CD4-positive, alpha-beta T cell treated with Interleukin-2 at 100 ng/mL for 4 hours (primary cell): ENCODE measurements around the gene SEC22B.
"Not testable (repeated sequence)": the region's sequence is repeated elsewhere in the genome, so short reads cannot be mapped to it uniquely, and the experiment has no call there.

Experiments
- DNase-seq: peaks from one replicate; pipeline ENCODE4 v3.0.0-alpha.2; 2020; ENCODE audit warnings: low spot score

Gene SEC22B

DNA sequence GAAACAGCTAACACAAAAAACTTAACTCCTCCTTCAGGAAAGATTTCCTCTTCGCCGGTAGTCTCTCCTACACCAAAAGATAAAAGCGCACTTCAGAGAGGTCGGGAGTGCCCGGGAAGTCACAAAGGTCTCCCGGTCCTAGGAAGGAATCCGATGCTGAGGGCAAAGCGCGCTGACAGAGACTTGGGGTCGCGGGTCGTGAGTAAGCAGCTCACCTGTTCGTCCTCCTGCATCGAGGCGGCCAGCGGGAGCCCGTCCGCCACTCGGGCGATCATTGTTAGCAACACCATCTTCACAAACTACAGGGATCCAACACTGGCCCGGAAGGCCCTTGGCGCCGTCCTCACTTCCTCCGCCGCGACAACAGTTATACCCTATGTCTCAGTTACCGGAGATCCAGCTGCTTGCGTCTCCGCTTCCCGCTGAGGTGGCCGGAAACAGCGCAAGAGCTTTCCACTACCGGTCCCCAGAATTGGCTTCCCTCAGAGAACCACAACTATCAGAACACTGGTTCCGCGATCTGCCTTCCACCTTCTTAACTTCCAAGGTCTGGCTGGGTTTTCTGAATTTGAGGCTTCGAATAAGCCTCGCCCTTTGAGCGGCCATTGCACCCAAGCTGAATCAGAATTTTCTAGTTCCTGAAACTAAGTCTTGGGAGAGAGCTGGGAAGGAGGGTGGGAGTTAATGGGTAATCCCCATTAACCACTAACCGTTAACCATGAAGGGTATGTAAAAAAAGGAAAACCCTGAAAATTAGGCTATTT, at the start of gene SEC22B:
Gene SEC22B (minus strand): TSS at position 429 of the 764 bp plus-strand sequence. CDS start 139 bp downstream, at position 290.
- DNase-seq: peak; percentile 93

DNA sequence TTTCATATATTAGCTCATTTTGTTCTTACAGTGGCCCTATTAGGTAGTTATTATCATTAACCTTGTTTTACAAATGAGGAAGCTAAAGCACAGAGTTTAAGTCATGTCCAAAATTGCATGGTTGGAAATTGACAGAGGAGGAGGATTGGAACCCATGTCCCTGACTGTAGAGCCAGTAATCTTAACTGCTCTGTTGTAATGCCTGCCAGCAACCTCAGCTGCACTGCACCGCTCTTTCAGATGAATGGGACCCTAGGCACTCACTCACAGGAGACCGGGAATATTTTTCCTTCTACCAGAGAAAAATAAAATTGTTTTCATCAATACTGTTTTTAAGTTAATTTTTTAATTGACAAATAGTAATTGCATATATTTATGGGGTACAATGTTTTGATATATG, 41.6 kb upstream of the SEC22B start:
- not testable (repeated sequence) for DNase-seq

DNA sequence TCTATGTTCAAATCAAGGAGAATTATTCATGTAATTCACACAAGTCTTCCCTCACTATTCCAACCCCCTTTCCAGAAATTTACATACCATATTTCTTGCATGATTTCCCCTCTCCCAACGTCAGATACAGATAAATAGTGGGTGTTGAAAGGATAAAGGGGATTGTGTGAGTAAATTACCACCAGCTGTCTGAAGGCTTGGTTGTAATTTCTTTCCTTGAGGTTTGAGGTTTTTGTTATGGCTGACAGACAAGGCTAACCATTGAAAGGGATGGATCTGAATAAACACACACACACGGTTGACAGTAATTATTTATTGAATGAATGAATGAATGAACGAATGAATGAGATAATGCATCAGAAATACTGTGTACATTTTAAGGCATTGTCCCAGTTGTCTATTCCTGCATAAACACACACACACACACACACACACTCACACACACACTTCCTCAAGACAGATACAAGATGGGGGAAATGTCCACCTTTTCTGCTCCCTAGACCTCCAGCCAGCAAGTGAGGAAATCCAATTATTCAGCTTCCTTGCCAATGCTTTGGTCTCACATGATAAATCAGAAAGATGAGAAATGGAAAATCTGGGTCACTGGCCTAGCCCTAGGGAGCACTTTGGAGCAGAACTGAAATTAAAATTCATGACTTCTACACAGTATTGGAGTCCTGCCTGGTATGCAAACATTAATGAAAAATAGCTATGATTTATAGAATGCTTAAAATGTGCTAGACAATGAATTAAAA, 41.0 kb upstream of the SEC22B start:
- not testable (repeated sequence) for DNase-seq

DNA sequence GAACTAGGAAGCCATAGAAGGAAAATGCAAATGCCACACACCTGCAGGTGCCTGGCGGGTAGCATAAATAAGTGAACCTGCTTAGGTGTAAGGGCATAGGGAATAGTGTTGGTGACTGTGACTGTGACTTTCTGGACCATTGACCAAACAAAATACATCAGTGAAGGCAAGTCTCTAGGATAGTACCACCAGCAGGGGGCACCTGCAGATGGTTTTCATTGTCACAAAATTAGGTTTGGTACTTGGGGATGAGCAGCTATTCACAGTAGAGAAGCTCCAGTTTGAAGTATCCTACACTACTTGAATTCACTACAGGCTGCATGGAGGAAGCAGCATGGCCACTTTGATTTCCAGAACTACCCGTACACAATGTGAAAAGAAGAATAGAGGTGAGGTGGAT, 37.3 kb upstream of the SEC22B start:
- DNase-seq: not testable (repeated sequence)

DNA sequence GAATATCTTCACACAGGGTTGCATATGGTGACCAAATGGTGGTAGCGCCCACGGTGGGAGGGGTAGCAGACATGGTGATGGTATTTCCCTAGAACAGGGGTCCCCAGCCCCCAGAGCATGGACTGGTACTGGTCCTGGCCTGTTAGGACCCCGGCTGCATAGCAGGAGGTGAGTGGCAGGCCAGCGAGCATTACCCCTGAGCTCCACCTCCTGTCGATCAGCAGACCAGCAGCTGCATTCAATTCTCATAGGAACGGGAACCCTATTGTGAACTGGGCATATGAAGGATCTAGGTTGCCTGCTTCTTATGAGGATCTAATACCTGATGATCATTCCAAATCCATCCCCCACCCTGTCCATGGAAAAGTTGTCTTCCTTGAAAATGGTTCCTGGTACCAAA, 34.4 kb upstream of the SEC22B start:
- DNase-seq: not testable (repeated sequence)

DNA sequence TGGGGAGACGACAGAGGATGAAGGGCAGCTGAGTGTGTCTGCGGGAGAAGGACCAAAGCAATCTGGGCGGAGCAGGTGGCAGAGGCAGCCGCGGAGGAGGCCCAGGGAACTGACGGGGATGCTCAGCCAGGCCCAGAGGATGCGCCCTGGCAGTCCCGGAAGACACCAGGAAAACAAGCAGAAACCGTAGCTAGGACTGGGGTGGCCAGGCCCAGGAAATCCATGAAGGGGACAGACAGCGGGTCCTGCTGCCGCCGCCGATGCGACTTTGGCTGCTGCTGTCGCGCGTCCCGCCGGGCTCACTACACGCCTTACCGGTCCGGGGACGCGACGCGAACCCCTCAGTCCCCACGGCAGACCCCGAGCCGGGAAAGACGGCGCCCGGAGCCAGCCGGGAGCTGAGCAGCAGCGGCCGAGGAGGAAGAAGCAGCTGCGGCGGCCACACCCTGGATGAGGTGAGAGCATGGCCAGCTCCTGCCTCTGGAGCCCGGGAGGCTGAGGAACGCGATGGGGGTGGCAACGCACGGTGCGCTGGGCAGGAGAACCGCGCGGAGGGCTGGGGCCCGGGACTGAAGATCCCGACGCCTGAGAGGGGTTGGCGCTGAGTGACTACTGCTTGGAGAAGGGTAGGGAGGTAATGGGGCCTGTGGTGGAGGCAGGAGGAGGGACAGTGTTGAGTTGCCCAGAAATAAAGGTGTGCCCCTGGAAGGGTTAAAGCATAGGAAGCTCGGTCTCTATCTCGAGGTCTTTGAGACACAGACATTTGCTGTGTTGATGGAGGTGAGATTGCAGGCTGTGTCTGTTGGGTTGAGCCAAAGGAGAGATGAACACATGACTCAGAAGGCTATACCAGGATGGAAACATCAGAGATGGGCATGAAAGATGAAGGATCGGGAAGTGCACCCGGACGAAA, 20.8 kb upstream of the SEC22B start:
- DNase-seq: not testable (repeated sequence)

DNA sequence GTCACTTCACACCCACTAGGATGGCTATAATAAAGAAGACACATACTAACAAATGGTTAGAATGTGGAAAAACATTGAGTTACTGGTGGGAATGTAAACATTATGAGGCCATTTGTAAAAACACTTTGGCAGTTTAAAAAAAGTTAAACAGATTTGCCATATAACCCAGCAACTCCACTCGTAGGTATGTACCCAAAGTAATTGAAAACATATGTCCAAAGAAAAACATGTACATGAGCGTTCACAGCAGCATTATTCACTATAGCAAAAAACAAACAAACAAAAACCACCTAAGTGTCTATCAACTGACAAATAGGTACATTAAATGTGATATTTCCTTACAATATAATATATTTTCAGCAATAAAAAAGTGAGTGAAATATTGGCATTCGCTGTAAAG, 12.3 kb upstream of the SEC22B start:
- DNase-seq: not testable (repeated sequence)

DNA sequence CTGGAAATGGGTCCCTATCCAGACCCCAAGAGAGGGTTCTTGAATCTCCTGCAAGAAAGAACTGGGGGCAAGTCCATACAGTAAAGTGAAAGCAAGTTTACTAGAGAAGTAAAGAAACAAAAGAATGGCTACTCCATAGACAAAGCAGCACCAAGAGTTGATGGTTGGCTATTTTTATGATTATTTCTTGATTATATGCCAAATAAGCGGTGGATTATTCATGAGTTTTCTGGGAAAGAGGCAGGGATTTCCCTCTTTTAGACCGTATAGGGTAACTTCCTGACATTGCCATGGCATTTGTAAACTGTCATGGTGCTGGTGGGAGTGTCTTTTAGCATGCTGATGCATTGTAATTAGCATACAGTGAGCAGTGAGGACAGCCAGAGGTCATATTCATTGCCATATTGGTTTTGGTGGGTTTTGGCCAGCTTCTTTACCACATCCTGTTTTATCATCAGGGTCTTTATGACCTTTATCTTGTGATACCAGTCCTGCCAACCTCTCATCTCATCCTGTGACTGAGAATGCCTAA, 5.9 kb upstream of the SEC22B start:
- DNase-seq: not testable (repeated sequence)

DNA sequence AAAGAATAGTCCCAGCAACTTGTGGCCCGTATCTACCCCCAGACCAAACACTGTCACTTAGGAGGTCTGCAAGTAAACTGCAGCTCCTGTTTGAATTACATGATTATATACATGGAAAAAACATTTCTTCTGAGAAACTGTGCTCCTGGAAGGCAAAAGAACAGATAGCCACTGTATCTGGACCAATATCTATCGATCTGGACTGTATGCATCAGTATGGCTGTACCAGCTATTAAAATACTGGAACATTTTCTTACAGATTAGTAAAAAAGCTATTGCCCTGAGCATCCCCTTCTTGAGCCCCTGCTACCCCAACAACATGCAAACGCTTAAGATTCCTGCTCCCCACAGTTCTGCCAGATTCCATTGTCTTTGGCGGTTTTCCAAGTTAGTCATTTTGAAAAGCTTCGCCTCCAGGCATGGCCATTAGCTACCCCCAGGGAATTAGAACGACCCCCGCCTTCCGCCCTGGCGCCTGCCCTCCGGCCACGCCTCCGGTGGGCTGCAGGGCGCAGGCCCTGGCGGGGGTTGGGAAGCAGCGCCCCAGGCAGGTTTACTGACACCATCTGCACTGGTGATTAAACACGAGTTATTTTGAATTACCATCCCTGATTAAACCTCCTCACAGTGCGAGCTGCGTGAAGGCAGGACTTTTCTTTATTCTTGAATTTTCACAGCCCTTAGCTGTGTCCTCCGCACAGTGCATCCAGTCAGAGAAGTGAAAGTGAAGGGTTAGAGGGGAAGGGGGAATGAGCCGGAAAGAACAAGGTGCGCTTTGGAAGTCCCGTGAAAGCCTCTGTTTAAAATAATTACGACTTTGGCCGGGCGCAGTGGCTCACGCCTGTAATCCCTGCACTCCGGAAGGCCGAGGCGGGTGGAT, 3.7 kb upstream of the SEC22B start:
- DNase-seq: not testable (repeated sequence)

DNA sequence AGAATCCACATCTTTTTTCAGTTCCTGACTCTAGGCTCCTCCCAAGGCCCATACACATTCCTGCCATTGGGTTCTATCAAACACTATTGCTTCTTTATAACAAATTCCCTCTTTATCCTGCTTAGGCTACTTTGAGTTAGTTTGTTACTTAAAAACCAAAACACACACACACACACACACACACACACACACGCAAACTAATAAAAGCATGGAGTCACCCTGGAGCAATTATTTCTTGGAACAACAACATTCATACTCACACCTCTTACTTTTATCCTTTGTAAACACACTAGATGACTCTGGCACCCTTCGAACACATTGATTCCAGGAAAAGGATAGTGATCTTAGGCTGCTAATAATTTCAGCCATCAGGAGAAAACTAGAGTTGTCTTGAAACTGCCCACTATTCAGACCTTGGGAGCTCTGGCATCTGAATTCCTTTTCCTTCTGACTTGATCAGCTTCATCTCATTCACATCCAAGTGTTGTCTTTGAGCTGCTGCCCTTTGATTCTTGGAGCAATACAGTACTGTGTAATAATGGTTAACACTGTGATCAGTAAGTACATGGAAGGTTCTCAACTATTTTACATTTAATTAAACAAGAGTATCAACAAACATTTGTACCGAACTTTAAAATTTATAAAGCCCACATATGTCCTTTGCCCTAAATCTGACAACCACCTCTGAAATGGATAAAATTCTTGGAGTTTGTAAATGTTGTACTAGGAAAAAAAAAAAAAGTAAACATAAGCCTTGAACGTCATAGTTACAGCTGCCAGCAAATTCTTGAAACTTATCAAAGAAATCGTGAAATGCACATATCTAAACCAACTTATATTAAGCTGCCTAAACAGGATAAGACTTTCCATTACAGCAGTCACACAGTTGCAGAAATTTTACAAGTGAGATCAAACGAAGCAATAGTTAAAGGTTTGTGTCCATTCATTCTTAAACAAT, 2.8 kb upstream of the SEC22B start:
- DNase-seq: no peak

DNA sequence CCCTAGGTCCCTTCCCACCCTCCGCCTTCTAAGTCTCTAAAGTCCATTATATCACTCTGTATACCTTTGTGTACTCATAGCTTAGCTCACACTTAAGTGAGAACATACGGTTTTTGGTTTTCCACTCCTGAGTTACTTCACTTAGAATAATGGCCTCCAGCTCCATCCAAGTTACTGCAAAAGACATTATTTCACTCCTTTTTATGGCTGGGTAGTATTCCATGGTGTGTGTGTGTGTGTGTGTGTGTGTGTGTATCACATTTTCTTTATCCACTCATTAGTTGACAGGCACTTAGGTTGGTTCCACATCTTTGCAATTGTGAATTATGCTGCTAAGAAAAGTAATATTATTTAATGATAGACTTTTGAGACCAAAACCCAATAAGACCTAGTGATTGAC, 1.7 kb upstream of the SEC22B start:
- DNase-seq: not testable (repeated sequence)

DNA sequence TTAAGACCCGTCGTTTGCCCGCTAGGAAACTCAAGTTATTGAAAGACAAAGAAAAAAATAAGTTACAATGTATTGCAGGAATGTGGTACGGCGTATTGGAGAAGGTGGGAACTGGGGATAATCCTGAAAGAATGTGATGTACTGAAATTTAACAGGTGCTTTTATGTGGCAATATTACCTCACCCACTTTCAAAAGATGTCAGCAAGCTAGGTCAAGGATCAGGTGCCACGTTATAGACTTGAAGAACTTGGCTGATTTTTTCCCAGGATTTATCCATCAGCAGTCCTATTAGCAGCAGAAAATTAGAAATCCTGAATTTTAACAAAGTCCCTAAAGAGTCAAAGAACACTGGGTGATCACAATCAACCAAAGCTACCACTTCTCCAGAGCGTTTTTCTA, 632 bp downstream of the SEC22B start:
- DNase-seq: not testable (repeated sequence)

DNA sequence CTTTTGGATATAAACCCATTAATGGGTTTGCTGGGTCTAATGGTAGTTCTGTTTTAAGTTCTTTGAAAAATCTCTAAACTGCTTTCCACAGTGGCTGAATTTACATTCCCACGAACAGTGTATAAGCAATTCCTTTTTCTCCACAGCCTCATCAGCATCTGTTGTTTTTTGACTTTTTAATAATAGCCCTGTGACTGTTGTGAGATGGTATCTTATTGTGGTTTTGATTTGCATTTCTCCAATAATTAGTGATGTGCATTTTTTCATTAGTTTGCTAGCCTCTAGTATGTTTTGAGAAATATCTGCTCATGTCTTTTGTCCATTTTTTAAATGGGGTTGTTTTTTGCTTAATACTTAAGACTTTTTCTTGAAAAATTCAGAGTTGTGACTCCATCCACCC, 11.6 kb downstream of the SEC22B start:
- not testable (repeated sequence) for DNase-seq

DNA sequence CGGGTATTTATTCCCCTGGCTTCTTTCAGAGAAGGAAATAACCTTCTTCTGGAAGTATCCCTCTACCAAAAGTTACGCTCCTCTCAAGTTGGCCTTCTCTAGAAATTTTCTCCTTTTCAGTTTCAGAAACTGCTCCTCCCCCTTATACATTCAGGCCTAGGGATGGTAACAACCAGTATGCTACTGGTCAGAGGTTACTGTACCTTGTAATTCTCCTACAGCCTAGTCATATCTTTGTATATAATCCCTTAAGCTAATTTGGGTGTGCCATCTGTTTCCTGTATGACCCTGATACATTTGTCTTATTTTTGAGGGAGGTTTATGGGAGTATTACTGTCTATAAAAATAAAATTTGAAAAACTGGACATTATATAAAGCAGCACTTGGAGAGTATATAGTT, 14.3 kb downstream of the SEC22B start:
- not testable (repeated sequence) for DNase-seq

DNA sequence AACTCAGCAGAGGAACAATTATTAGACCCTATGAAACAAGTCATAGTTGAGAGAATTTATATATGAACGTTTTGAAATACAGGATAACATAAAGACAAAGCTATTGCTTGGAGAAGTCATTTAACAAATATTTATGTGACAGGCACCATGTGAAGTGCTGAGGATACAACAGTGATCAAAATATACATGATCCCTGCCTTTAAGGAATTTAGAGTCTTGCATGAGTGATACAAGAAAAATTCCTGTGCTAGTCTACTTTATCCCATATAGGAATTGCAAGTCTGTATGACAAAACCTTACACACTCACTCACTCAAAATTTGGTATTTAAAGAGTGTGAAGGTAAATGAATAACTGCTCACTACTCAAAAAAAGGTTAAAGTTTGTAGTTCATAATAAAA, 17.8 kb downstream of the SEC22B start:
- not testable (repeated sequence) for DNase-seq

DNA sequence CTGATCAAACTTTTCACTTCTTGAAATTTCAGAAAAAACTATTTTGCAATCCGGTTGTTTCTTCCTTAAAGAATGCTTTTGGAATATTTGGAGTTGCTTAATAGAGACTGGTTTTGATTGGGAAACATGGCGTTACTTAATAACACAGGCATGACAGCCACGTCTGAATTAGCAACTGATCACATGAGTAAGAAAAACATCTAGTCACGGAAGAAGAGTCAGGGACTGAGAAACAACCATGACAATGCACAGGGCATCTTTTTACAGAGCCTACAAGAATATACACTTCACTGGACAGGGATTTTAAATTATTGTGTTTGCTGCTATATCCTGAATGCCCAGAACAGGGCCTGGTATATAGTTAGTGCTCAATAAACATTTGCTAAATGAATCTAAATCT, 18.2 kb downstream of the SEC22B start:
- DNase-seq: not testable (repeated sequence)

DNA sequence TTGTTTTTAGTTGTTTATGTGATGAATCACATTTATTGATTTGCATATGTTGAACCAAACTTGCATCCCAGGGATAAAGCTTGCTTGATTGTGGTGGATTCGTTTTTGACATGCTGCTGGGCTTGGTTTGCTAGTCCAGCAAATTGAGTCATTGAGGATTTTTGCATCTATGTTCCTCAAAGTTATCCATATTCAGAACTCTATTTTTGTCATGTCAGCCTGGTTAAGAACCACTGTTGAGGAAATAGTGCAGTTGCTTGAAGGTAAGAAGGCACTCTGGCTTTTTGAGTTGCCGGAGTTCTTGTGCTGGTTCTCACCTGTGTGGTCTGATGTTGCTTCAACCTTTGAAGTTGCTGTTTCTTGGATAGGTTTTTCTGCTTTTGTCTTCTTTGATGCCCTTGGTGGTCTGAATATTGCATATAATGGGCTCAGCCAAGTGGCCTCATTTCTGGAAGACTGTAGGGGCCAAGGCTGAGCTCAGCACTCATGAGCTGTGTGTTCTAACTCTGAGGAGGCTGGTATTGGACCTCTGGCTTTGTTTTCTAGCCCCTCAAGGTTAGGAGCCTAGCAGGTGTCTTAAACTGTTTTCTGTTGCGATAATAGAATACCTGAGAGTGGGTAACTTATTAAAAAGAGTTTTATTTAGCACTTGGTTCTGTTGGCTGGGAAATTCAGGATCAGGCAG, 26.0 kb downstream of the SEC22B start:
- DNase-seq: not testable (repeated sequence)

DNA sequence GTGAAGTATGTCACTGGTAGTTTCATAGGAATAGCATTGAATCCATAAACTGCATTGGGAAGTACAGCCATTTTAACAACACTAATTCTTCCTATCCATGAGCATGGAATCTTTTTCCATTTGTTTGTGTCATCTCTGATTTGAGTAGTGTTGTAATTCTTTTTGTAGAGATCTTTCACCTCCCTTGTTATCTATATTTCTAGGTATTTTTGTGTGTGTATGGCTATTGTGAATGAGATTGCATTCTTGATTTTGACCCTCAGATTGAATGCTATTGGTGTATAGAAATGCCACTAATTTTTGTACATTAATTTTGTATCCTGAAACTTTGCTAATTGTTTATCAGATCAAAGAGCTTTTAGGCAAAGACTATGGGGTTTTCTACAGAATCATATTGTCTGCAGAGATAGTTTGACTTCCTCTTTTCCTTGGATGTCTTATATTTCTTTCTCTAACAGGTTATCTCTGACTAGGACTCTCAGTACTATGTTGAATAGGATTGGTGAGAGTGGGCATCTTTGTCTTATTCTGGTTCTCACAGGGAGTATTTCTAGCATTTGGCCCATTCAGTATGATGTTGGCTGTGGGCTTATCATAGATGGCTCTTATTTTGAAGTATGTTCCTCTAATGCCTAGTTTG, 26.8 kb downstream of the SEC22B start:
- DNase-seq: not testable (repeated sequence)

DNA sequence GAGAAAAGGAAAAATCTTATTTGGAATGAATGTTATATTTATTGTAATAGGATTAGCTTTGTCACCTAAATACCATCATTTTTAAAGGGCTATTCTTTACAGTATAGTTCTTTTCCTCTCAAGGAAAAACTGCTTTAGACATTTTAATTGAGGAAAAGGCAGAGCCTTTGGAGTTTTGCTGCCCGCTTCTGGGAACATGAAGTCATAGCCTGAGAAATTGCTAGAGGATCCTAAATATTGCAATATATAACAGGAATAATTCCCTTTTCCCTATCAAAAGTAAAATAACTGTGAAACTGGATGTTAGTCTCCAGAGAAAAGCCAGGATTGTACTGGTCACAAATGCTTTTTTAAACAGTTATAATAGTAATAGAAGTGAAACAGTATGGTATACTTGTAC, 30.5 kb downstream of the SEC22B start:
- not testable (repeated sequence) for DNase-seq
